Measurements from ENCODE around the gene DCST1. TPM values are rescaled to one million over a fixed set of nuclear protein-coding genes. Genes with fewer than 3 reads are reported as not detected.
A peak's percentile ranks its signal among the peaks of the same experiment; 100 is the strongest.

The DCST1 gene
- total and polyA plus RNA-seq, 2 of the 13 experiments (the other 11 are each of a cell fraction or from before 2014, with no cell fraction given), result 0.04 TPM; not detected in 1

DNA sequence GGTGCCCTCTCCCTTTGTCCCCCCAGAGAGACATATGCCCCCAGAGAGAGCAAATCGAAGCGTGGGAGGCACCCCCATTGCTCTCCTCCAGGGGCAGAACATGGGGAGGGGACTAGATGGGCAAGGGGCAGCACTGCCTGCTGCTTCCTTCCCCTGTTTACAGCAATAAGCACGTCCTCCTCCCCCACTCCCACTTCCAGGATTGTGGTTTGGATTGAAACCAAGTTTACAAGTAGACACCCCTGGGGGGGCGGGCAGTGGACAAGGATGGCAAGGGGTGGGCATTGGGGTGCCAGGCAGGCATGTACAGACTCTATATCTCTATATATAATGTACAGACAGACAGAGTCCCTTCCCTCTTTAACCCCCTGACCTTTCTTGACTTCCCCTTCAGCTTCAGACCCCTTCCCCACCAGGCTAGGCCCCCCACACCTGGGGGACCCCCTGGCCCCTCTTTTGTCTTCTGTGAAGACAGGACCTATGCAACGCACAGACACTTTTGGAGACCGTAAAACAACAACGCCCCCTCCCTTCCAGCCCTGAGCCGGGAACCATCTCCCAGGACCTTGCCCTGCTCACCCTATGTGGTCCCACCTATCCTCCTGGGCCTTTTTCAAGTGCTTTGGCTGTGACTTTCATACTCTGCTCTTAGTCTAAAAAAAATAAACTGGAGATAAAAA is 53.4 kb downstream of the DCST1 start:
- WGBS (ENCODE audit: low lambda C conversion rate), result 37% methylated on average over 8 of the region's 8 CpGs
- no peak overlapping the region for H3K9ac ChIP-seq (ENCODE audit: insufficient read depth, low read depth, low read length)
- intact Hi-C loops (cut with micrococcal nuclease; ENCODE audit: unreplicated experiment), result loop anchor here (10.0 kb wide), 1 partner anchor 182 kb away; no protein-coding TSS in a partner anchor

More for the DNA sequence above, 53.4 kb downstream of the DCST1 start:
- no peaks in the 10 kb centered on the region for H3K9me3 ChIP-seq (ENCODE audit: low read length)
- BruUV-seq (replicated peaks), result no TSS peak
- DNase-seq (ENCODE audit: low spot score) (no peak), FAIRE-seq (no peak), ATAC-seq (no peak)
- ChIA-PET CTCF (ENCODE audit: low intra/inter-chr PET ratio, low total read pairs) (interaction anchor here (2.0 kb wide), 1 partner anchor 81 kb away, joined by 7 read pairs; no protein-coding TSS in a partner anchor), POLR2A (no interaction called here)
- peak overlapping the region; percentile 98; the same call in 1 of the 2 replicates for H3K4me2 ChIP-seq (ENCODE audit: low read depth, low read length)
- no peak overlapping the region for H3K27ac ChIP-seq (ENCODE audit: extremely low read length, insufficient read depth, low read length)
- H3K79me2 ChIP-seq (ENCODE audit: insufficient read depth, low read length), result no peaks in the 10 kb centered on the region
- peaks cover 79% of the 10 kb centered on the region for H3K4me1 ChIP-seq (ENCODE audit: insufficient read depth, low read length)
- peaks cover 12 to 23% of the 10 kb centered on the region in 2 experiments for H3K27me3 ChIP-seq (ENCODE audit: control insufficient read depth in 1 of 2, insufficient read depth in 2 of 2, low read length in 2 of 2)
- no peaks in the 10 kb centered on the region for H4K20me1 ChIP-seq (ENCODE audit: insufficient read depth, low read length)
- in situ Hi-C loops (cut with HindIII; ENCODE audit: extremely low pct_ligation_motif_present, low pct_unique_long_range_greater_than_20kb), result no loop called here
- TF ChIP-seq, protein P1, sequence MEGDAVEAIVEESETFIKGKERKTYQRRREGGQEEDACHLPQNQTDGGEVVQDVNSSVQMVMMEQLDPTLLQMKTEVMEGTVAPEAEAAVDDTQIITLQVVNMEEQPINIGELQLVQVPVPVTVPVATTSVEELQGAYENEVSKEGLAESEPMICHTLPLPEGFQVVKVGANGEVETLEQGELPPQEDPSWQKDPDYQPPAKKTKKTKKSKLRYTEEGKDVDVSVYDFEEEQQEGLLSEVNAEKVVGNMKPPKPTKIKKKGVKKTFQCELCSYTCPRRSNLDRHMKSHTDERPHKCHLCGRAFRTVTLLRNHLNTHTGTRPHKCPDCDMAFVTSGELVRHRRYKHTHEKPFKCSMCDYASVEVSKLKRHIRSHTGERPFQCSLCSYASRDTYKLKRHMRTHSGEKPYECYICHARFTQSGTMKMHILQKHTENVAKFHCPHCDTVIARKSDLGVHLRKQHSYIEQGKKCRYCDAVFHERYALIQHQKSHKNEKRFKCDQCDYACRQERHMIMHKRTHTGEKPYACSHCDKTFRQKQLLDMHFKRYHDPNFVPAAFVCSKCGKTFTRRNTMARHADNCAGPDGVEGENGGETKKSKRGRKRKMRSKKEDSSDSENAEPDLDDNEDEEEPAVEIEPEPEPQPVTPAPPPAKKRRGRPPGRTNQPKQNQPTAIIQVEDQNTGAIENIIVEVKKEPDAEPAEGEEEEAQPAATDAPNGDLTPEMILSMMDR (CRISPR knock-in tag; IDR thresholded peaks at IDR 0.05), result peak; percentile 48
- TF ChIP-seq CENPT (CRISPR knock-in tag; IDR thresholded peaks at IDR 0.05; ENCODE audit: low read depth), result no peak
- no peak for TF ChIP-seq ZNF160 (CRISPR knock-in tag; IDR thresholded peaks at IDR 0.05)
- TF ChIP-seq RARG (CRISPR knock-in tag; IDR thresholded peaks at IDR 0.05; ENCODE audit: low read depth), result no peak
- TF ChIP-seq ZBTB21 (CRISPR knock-in tag; IDR thresholded peaks at IDR 0.05), result no peak
- 0 out of 2 replicates have a peak, but pooled peaks have one; percentile 9 for TF ChIP-seq STAG1 (CRISPR knock-in tag; IDR thresholded peaks at IDR 0.05)
- H2AFZ ChIP-seq (ENCODE audit: low read length), result no peak overlapping the region
- no peaks in the 10 kb centered on the region for H3K36me3 ChIP-seq (replicated peaks in 1 of 2; ENCODE audit: control insufficient read depth in 1 of 2, insufficient read depth in 2 of 2, low read length in 2 of 2)
- peak overlapping the region in 1 of 3 experiments; percentile 89; a peak in 1 of 6 replicates for H3K4me3 ChIP-seq (replicated peaks in 1 of 3; ENCODE audit: insufficient read depth in 1 of 3, low read depth in 2 of 3, low read length in 3 of 3)
